ENCODE measurements around the gene TMEM273. TPM values are rescaled to one million over a fixed set of nuclear protein-coding genes. Genes with fewer than 3 reads are reported as not detected.

TMEM273 gene
- total and polyA plus RNA-seq, 9 donors: 1.5 to 25.2 (median 5.0) TPM

- Histone ChIP-seq H3K4me1 (ENCODE audit: insufficient read depth) (peaks cover 21% of the 10 kb centered on the region), H3K9me3 (no peaks in the 10 kb centered on the region), H3K27ac (peak overlapping the region in 1 of 2 donors; percentile 69), H3K27me3 (no peaks in the 10 kb centered on the region), H3K36me3 (no peaks in the 10 kb centered on the region), H3K4me3 (no peak overlapping the region)
- no peak for DNase-seq
- TF ChIP-seq EP300 (IDR thresholded peaks at IDR 0.05): no peak
- TF ChIP-seq POLR2A (IDR thresholded peaks at IDR 0.05): no peak
- TF ChIP-seq CTCF (IDR thresholded peaks at IDR 0.05): no peak
- WGBS, 3 donors: 62 to 84% (median 79%) methylated on average over 5 of the region's 5 CpGs
- intact Hi-C loops (cut with DNase I): no loop called here
Measured at GRCh38 chr10:49140304-49141177, 47.6 kb downstream of the TMEM273 start.

- Histone ChIP-seq H3K4me1 (ENCODE audit: insufficient read depth) (peaks cover 23% of the 10 kb centered on the region), H3K27ac (peak overlapping the region; percentile 54 to 69), H3K27me3 (no peaks in the 10 kb centered on the region), H3K9me3 (no peaks in the 10 kb centered on the region), H3K4me3 (no peak overlapping the region), H3K36me3 (no peaks in the 10 kb centered on the region)
- intact Hi-C loops (cut with DNase I): no loop called here
- TF ChIP-seq CTCF (IDR thresholded peaks at IDR 0.05): no peak
- TF ChIP-seq EP300 (IDR thresholded peaks at IDR 0.05): no peak
- no peak for TF ChIP-seq POLR2A (IDR thresholded peaks at IDR 0.05)
- peak in 1 of 5 donors; percentile 36 for DNase-seq
- 72 to 86% (median 81%) methylated on average over 4 of the region's 4 CpGs for WGBS, 3 donors
Measured at GRCh38 chr10:49139846-49140195, 48.4 kb downstream of the TMEM273 start.

- H3K4me1 ChIP-seq (ENCODE audit: insufficient read depth): peaks cover 21% of the 10 kb centered on the region
- H3K27ac ChIP-seq: peak overlapping the region; percentile 54 to 69
- WGBS, 3 donors: 9 to 24% (median 20%) methylated on average over 8 of the region's 8 CpGs
- intact Hi-C loops (cut with DNase I): no loop called here
- no peak for TF ChIP-seq POLR2A (IDR thresholded peaks at IDR 0.05)
- TF ChIP-seq CTCF (IDR thresholded peaks at IDR 0.05): no peak
- no peak for TF ChIP-seq EP300 (IDR thresholded peaks at IDR 0.05)
- no peak overlapping the region for H3K4me3 ChIP-seq
- no peaks in the 10 kb centered on the region for H3K36me3 ChIP-seq
- no peaks in the 10 kb centered on the region for H3K9me3 ChIP-seq
- DNase-seq: peak; percentile 27 to 58 (median 39)
- H3K27me3 ChIP-seq: no peaks in the 10 kb centered on the region
Measured at GRCh38 chr10:49139028-49139845, 49.0 kb downstream of the TMEM273 start.

- peaks cover 19% of the 10 kb centered on the region for H3K4me1 ChIP-seq (ENCODE audit: insufficient read depth)
- TF ChIP-seq EP300 (IDR thresholded peaks at IDR 0.05) (no peak), CTCF (IDR thresholded peaks at IDR 0.05) (no peak), POLR2A (IDR thresholded peaks at IDR 0.05) (no peak)
- no peaks in the 10 kb centered on the region for H3K36me3 ChIP-seq
- intact Hi-C loops (cut with DNase I): no loop called here
- H3K27me3 ChIP-seq: no peaks in the 10 kb centered on the region
- no peaks in the 10 kb centered on the region for H3K9me3 ChIP-seq
- H3K27ac ChIP-seq: peak overlapping the region in 1 of 2 donors; percentile 69
- no peak overlapping the region for H3K4me3 ChIP-seq
- peak in 3 of 5 donors; percentile 30 to 47 (median 32) for DNase-seq
- WGBS, 3 donors: 52 to 67% (median 67%) methylated on average over 7 of the region's 7 CpGs
Measured at GRCh38 chr10:49138361-49138891, 49.8 kb downstream of the TMEM273 start.

Measured in ovary (tissue), 9 donors.